ENCODE results near the gene FAM149A.

DNA sequence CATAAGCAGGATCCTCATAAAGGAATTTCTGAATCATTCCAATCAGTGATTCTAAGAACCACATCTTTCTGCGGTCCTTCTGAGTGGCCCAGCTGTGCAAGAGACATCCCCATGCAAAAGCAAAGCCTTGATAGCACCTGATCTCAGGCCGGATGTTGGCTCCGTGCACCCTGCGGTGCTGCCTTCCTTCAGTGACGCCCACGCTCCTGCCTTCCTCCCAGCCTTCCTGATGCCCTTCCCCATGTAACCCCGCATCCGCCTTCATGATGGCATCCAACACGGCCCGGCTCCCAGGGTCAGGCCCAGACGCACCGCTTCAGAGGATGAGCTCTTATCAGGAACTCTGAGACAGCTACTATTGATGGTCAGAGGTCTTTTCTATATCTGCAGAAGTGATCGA is 66.5 kb downstream of the FAM149A start:
- TF ChIP-seq, protein P1, sequence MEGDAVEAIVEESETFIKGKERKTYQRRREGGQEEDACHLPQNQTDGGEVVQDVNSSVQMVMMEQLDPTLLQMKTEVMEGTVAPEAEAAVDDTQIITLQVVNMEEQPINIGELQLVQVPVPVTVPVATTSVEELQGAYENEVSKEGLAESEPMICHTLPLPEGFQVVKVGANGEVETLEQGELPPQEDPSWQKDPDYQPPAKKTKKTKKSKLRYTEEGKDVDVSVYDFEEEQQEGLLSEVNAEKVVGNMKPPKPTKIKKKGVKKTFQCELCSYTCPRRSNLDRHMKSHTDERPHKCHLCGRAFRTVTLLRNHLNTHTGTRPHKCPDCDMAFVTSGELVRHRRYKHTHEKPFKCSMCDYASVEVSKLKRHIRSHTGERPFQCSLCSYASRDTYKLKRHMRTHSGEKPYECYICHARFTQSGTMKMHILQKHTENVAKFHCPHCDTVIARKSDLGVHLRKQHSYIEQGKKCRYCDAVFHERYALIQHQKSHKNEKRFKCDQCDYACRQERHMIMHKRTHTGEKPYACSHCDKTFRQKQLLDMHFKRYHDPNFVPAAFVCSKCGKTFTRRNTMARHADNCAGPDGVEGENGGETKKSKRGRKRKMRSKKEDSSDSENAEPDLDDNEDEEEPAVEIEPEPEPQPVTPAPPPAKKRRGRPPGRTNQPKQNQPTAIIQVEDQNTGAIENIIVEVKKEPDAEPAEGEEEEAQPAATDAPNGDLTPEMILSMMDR (IDR thresholded peaks at IDR 0.05; ENCODE audit: insufficient read depth, low read length, poor library complexity, severe bottlenecking): no peak
- no peak for TF ChIP-seq EZH2phosphoT487 (conservative IDR thresholded peaks at IDR 0.05; ENCODE audit: low read length)
